NCI-H2227 (cell line): ENCODE measurements around the gene RWDD2A.

ENCODE experiments used
- DNase-seq: peaks from one replicate; lab custom pipeline; 2025; ENCODE audit not compliant: unreplicated experiment; lab: John Stamatoyannopoulos, UW

Gene RWDD2A

DNA sequence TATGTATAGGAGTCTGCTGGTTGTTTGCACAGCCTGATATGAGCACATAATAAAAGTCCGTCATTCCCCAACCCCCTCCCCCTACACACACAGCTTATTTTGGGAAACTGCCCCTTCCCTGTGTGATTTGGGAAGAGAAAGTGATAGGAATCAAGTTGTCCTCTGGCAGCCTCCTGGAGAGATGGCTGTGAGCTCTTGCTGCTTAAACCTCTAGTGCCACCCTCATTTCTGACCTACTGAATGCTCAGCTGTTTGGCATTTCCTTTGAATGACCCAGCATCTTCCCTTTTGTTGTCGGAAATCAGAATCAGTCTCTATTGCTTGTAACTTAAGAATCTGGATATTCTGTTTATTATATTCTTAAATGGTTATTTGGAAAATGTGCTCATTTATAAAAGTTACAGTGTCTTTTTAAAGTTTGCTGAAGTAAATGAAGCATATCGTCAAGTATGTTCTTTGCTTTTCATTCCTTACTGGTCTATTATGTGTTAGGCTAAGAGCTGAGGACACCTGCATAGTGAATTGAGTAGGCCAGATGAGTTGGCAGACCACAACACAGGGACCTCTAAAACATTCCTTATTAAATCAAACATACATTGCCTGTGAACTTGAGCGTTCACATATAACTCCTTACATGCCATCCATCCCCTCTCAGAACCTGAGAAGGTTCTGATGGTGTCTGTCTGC is 5.5 kb downstream of the RWDD2A start:
- no peak for DNase-seq

DNA sequence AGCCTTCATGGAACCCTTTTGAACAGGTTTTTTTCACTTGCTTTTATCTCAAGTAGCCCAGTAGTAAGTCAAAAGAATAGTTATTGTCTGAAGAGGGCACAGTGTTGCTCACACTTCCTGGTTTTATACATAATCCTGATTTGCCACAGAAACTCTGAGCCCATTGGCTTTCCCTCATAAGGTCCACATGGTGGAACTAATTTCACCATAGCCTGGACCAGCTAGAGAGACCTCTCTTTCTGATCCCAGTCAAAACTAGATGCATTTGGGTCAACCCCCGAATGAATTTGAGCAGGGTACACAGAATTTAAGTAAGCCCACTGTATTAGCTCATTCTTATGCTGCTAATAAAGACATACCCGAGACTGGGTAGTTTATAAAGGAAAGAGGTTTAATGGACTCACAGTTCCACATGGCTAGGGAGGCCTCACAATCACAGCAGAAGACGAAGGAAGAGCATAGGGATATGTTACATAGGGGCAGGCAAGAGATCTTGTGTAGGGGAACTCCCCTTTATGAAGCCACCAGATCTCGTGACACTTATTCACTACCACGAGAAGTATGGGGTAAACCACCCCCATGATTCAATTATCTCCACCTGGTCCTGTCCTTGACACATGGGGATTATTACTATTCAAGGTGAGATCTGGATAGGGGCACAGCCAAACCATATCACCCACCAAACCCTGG is 6.2 kb downstream of the RWDD2A start:
- DNase-seq = no peak

DNA sequence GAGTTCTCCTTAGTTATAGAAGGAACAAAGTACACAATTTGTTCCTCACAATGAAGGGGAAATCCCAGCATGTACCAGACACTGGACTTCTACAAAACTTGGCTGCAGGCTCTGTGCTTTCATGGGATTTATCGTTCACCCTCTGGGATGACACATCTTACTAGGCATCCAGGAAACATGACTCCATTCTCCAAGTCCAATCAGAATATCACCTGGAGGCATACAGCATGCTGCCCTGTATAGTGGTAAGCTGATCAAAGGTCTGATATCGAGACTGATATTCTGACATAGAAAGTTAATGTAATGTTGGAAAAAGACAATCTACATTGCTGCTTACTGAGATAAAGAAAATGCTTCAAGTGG is 6.7 kb downstream of the RWDD2A start:
- no peak for DNase-seq

DNA sequence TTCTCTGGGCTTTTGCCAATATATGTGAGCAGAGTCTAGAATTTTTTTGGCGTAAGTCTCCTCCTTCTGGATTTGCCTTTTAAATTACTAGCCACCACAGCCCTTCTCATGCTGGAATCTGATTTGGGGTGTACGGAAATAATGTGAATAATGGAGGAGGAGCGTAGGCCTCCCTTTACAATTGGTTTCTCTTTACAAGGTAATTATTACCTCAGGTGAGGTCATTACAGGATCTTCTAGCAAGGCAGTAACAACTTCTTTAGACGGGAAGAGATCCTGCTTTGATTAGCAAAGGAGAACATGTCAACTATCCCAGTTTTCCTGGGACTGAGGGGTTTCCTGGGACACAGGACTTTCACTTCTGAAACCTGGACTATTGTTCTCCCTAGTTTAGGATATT is 8.9 kb downstream of the RWDD2A start:
- DNase-seq = no peak

DNA sequence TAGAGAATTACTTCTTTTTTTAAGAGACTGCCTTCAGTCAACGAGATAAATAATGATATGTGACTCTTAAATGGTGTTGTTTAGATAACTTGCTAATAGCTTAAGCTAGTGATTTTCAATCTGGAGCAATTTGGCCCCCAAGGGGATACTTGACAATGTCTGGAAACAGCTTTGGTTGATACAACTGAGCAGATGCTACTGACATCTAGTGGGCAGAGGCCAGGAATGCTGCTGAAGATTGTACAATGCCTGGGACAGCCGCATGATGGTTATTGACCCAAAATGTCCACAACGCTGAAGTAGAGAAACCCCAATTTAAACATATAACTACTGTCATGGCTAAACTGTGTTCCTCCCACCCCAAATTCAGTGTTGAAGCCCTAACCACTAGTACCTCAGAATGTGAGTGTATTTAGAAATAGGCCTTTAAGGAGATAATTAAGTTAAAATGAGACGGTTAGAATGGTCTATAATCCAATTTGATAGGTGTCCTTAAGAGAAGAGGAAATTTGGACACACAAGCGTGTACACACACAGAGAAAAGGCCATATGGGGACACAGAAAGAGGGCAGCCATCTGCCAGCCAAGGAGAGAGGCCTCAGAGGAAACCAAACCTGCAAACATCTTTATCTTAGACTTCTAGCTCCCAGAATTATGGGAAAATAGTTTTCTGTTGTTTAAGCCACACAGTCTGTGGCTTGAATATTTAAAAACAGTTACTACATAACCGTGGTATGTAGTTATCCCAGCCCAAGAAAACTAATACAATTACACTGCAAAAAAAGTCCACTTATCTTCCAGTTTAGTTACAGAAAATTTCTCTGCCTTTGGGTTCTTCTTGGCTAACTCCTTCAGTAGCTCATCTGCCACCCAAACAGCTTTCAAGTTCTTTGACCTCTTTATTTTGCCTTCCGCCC is 22.2 kb downstream of the RWDD2A start:
- peak; percentile 67 for DNase-seq

DNA sequence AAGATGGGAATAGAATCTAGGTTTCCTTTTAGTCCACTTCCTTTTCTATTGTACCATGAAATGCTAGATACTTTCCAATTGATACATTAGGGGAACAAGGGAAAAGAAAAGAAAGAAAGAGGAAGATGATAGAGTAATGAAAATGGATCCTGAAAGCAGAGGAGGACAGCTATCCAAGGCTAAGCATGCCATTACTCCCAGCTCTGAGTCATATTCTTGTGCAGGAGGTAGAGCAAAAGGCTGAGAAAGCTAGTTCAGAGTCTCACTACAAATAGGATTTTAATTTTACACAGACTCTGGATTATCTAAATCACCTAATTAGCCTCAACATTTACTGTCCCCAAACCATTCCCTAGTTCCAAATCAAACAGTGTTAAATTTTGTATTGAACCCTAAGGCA is 23.6 kb downstream of the RWDD2A start:
- no peak for DNase-seq

DNA sequence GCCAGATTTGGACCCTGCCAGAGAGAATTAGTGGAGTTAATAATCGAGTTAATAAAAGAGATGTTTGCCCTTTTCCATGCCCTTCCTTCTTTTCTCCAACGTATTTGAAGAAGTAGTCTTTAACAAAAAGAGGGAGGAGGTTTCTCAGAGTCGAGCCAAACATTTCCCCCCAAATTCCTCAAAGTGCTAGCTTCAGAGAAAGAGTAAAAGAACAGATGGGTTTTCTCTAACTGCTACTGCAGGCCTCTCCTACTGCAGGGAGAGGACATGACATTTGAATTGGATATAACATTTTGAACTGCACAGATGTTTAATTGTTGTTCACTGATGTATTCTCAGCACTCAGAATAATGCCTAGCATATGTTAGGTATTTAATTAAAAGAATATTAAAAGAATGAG is 25.5 kb downstream of the RWDD2A start:
- no peak for DNase-seq

DNA sequence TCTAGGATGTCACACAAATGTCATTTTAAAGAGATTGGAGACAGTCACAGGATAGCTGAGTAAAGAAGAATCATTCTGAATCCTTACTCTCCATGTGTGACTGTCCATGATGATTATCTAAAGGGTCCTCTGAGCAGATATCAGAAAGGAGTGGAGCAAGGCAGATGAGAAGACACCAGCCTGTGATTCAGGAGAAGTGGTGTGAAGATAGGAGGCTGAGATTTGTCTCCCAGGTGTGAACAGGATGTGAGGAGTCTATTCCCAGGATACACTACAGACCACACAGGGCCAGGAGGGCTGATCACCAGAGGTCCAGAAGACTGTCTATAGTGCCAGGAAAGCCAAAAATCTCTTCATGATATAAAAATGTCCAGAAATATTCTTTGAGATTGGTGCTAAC is 27.0 kb downstream of the RWDD2A start:
- no peak for DNase-seq

DNA sequence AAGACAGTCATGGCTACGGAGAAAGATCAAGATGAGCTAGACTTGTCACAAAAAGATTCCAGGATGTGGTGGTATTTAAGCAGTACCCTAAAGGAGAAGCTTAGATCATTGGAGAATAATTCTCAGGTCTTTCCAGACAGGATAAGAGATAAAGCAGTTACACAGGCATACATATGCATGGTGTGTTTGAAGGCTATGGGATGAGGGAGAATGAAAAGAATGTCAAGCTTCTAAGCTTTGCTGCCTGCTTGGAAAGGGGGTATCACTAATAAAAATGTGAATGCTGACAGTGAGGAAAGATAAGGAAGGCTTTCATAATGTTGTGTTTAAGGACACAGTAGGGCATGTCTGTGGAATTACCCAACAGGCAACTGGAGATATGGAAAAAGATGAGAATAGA is 28.1 kb downstream of the RWDD2A start:
- no peak for DNase-seq

DNA sequence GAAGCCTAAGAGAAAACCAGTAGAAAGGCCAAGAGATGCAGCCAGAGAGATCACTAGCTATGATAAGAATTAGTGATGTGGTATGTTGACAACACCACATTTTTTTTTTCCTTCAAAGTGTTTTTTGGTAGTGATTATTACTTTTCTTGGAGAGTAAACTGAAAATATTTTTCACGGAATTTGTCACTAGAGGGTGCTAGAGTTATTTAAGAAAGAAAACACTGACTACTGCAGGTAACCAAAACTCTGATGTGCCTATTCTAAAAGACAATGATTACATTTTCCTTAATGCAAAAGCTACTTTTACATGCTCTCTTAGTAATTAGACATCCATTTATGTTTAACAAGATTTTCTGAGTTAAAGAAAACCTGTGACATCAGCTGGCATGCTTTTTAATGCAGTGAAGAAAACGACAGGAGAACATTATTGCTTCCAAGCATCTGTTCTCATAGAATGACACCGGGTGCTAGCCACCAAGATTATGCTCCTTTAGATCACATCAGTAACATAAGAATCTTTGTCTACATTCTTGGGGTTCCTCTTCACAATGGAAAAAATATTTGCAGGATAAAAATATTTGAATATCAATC is 28.8 kb downstream of the RWDD2A start:
- peak; percentile 22 for DNase-seq

DNA sequence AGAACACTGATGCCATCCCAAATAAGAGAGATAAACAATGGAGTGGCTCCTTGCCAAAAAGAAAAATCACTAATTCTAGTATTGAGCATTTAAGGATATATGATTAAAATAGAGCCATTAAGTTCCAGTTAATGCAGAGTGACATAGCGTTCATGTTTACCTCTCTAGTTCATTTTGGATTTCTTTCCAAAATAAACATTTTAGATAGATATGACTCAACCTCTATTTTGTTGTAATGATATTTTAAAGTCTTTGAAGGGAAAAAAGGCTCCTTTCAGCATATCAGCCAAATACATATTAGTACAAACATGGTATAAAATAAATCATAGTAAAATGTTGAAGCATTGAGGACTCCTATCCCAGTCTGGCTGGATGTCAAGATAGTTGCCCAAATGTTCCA is 33.4 kb downstream of the RWDD2A start:
- no peak for DNase-seq

DNA sequence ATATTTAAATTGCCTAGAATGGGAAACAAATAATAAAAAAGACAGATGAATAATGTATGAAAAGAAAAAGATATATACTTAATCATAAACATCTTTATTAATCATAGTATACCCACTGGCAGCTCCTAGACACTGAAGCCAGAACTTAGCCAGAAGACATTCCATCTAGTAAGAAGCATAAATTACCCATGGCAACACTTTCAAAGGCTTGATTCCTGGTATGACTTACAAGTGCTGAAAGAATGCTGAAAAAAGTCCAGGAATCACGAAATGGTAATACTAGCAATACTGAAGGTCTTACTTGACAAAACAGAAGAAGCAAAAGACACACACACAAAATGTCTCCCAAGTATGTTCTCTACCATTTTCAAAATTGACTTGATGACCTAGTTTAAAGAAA is 38.0 kb downstream of the RWDD2A start:
- no peak for DNase-seq

DNA sequence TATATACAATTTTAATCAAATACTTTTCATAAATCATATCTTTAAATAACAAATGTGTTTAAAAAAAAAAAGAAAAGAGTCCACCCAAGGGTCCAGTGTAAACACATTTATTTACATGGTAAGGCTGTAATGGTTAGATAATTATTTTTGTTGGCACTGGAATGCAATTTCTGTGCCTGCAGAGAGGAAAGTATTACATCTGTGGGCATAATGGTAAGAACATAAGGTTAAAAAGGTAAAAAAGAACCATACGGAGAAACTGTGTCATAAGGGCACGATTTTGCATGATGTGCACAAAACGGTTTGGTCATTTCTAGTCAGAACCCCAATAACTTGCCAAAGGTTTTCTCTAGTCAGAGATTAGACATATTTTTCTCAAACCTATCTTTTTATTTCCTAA is 54.3 kb downstream of the RWDD2A start:
- DNase-seq = no peak
